HG03342 (cell line): Measurements from ENCODE around the gene KIAA1549.

Source experiments
- ATAC-seq: cut with Tn5 transposase; IDR thresholded peaks from one replicate; pipeline ENCODE4 v1.9.1; 2021; ENCODE audit warnings: mild to moderate bottlenecking, moderate library complexity; ENCODE audit not compliant: unreplicated experiment

Gene KIAA1549

DNA sequence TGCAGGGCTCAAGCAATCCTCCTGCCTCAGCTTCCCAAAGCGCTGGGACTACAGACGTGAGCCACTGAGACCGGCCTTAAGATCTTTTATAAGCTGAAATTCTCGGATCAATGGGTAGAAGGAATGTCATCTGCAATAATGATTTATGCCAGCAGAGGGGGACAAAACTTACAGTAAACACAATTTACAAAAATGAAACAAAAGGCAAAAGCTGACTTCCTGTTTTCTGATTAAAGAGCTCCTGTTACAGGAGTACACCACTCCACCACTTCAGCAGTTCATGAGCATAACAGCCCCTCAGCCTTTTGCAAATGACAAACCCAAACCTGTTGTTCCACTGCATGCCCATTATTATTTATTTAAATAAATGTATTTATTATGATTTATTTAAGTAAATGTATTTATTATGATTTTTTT is 94.7 kb downstream of the KIAA1549 start:
- ATAC-seq: peak; percentile 88

DNA sequence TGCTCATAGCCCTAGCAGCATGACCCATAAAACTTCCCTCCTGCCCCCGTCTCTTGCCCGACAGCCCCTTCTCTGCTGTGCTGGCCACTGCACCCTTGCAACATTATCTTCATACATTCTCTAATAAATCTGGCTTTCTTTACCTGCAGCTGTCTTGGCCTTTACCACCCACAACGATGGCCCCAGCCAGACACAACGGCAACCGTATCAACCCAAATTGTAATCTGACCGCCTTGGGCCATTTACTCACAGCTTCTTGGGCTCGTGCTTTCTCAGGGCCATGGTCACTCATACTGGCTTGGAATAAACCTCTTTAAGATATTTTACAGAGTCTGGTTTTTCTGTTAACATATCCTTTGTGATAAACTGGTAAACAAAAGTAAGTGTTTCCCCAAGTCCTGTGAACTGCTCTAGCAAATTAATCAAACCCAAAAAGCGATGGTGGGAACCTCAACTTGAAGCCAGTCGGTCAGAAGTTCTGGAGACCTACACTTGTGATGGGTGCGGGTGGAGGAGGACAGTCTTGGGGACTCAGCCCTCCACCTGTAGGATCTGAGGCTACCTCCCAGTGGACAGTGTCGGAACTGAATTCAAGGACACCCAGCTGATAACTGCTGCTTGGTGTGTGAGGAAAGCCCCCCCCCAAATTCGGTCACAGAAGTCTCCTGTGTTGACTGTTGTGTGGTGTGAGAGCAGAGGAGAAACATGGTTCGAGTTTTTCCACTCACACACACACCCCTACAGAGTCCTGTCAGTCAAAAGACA is 95.6 kb downstream of the KIAA1549 start:
- ATAC-seq: no peak

DNA sequence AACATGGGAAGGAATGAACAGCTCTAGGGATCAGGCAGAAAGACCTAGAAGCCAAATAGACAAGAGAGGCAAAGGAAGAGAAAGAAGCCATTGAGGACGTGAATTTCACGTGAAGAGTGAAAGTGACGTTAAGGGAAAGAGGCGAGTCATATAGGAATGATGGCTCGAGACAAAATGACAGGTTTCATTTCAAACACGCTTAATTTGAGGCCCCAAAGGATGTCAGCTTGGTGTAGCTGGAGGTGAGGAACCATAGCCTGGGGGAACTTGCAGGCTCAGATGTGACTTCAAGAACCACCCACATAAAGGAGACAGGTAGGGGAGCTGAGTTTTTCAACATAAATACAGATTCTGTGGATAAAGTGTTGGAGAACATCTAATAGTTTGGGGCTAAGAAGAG is 98.9 kb downstream of the KIAA1549 start:
- ATAC-seq: no peak

DNA sequence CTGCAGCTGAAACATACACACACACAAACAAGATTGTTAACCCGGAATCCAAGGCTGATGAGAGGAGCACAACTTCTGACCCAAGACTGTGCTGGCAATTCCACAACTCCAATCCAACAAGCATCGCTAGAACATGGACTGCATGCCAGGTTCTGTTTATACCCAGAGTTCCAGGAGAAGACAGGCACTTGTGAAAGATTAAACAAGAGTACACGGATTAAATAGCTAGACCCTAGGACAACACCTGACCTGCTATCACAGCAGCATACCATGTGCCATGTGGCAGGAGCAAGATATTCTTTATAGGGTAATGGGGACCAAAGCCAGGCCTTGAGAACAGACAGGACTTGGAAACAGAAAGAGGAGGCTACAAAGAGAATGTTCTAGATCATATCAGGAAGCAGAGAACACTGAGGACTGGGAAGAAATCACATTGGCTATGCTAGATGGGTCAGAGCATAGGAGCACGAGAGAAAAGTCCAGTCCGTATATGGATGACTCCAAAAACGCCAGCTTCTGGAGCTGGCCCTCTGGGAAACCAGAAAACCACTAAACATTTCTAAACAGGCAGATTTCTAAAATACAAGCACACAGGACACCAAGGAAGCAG is 99.5 kb downstream of the KIAA1549 start:
- ATAC-seq: no peak

DNA sequence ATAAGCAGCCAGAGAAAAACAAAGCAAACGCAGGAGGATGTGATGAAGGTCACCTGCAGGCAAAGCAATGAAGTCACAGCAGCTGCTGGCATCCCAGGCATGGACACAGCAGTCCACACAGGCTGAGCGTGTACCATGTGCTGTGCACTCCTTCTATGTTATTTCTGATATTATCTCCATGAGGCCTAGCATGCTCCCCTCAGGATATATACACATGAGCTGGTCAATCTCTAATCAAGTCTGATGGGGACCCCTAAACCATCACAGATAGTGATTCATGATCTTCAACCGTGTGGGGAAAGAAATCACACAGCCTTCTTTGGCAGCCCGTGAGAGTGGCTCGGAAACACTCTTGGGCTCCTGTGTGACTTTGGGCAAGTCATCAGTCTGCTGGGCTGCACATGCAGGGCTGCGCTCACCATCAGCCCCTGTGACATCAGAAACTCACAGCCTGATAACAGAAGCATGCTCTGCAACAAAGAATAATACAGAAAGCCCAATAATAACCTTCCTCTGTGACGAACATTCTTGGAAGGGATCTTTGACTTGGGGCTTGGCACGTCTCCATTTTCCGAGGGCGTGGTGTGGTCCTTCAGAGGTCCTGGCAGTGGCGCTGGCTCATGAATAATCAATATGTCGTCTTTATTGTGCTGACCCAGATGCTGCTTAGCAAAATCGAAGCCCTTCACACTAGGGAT is 100.2 kb downstream of the KIAA1549 start:
- no peak for ATAC-seq

DNA sequence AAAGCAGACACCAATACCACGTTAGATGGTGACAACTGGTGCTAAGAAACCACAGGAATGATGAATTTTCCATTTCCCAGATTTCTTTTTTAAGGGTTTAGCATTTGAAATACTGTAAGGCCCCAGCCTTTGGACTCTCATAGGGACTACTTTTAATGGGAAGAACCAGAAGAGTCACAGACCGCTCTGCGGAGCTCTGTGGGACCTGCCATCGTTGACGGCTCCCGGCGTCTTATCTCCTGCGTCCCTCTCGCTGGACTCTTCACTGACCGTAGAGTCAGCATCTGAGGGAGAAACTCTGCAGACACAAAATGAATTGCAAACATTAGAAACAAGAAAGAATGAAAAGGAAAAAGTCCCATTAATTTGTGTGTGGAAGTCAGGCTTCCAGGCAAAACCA is 101.8 kb downstream of the KIAA1549 start:
- no peak for ATAC-seq

DNA sequence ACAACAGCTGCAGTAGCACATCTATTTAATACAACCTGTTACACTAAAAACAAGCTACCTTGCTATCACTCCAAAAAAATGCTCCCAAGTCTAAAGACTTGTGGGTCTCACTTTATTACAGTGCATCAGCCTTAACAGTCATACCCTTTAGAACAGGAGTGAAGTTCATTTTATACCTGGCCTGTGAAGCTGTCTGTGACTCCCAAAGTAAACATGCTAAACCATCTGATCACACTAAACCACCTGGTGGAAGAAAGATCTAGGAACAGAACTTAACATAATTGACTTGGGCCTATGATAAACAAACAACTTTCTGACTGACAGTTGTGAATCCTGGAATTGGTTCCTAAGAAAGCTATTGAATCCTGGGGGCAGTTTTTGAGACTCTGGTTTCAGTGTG is 102.3 kb downstream of the KIAA1549 start:
- ATAC-seq: no peak

DNA sequence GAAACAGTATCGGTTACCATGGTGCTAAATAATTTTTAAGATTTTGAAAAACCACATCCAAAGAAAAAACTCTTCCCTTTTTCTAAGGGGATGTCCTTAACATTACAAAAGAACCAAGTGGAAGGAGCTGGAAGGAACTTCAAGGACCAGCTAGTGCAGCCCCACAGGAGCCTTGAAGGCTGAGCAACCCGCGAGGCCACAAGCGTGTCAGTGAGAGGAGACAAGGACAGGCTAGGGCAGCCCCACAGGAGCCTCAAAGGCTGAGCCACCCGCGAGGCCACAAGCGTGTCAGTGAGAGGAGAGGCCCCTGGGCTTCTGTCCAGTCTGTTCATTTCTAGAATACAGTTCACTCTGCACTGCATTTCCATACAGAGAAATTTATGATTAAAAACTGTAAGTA is 103.1 kb downstream of the KIAA1549 start:
- ATAC-seq: no peak

DNA sequence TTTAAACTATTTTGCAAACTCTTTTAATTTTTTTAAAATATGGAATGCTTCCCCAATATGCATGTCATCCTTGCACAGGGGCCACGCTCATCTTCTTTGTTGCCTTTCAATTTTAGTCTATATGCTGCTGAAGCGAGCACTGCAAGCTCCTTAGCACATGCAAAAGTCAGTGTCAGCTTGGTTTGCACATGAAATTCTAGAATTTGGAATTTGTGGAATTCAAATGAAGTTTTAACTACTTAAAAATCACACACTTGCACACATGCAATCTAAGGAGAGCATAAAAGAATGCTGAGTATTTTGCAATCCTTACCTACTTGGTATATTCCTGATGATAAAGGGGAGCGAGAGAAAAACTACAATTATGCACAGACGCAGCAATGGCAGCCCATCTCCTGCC is 104.9 kb downstream of the KIAA1549 start:
- no peak for ATAC-seq

DNA sequence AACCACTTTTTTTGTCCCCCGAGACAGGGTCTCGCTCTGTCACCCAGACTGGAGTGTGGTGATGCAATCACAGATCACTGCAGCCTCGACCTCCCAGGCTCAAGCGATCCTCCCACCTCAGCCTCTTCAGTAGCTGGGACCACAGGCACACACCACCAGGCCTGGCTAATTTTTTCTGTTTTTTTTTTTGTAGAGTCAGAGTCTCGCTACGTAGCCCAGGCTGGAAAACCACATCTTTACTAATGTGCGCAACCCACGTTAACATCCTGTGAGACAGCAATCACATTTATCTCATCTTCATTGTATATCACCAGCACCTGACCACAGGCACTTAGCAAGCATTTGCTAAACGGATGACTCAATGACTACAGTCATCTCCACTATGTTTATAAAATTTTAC is 105.4 kb downstream of the KIAA1549 start:
- ATAC-seq: no peak

DNA sequence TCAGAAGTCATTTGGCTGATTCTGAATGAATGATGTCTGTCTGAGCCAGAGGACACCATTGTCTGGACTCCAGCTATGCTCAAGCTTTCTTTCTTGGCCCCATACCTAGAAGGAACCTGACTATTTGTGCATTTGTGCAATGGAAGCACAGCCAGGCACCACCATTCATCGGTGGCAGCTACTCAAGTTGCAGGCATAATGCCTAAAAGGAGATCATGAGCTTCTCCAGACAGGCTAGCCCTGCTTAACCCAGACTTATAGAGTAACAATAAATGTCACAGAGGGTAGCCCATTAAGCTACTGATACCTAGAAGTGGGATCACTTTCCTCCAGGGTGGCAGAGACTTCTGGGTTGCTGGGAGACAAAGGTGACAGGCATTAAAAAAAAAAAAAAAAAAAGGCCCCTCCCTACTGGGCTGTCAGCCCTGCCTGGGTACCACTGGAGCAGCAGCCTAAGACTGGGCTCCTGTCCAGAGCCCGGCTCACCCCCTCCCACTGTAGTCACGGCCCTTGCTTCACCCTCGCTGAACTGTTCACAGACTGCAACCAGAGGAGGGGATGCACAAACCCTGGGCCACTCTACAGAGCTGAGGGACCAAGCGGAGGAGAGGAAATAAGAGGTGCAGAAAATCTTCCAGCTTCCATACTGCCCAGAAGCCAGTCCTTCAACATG is 107.8 kb downstream of the KIAA1549 start:
- no peak for ATAC-seq

DNA sequence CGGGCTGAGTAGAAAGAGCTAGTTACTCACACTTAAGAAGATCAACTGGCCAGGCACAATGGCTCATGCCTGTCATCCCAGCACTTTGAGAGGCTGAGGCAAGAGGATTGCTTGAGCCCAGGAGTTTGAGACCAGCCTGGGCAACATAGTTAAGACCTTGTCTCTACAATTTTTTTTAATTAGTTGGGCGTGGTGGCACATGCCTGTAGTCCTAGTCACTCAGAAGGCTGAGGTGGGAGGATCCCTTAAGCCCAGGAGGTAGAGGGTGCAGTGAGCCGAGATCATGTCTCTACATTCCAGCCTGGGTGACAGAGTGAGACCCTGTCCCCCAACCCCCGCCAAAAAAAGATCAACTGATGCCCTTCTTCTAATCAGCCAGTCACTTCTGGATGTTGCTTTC is 108.6 kb downstream of the KIAA1549 start:
- no peak for ATAC-seq

DNA sequence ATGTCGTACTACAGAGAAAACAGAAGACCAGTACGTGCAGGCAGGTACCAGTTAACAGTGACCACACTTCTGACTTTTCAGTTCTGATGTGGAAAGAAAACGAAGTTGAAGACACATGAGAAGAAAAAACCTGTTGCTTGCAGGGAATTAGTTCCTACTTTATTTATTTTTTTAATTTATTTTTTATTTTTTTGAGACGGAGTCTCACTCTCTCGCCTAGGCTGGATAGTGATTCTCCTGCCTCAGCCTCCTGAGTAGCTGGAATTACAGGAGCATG is 109.4 kb downstream of the KIAA1549 start:
- no peak for ATAC-seq

DNA sequence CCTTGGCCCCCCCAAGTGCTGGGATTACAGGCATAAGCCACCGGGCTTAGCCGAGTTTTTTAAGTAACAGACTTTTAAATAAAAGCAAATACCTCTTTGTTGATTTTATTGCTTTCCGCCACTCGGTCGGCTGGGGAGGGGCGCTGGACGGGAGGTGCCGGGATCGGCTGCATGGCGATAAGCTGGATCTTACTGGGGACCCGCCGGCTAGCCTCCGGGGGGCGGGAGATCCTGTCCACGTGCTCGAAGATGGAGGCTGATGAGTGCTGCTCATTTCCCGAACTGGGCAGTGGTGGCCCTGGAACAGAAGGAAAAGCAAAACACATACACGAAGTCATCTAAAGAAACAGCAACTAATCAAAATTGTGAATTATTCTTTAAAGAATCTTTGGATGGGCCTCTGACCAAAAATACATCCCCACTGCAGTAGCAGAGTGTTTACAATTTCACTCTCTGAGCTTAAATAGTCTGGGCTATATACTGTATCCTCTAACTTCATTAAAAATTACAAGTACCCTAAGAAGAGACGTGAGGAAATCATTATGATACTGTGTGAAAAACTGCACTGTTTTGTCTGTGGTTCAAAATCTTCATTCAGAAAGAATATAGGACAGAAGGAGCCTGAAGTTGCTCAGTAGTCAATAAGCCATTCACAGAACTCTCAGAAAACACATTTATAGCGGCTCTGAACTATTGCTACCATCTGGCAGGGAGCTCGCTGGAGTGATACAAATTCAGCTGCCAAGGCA is 110.0 kb downstream of the KIAA1549 start:
- no peak for ATAC-seq

DNA sequence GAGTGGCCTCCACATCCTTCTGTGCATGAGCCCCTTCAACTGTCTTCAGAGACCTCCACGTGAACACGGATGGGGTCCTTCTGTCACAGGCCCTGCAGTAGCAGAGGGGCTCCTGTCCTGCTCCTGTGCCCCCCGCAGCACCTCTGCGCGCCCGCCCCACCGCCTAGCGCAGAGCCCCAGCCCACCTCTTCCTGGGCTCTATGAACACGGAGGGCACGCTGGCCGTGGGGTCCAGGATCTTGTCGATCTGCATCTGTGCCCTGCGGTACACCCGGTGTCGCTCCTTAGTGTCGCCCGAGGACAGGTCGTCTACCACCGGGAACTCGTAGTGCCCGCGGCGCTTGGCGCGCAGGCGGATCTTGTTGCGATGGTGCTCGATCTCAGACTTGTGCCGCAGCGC is 111.8 kb downstream of the KIAA1549 start:
- no peak for ATAC-seq

DNA sequence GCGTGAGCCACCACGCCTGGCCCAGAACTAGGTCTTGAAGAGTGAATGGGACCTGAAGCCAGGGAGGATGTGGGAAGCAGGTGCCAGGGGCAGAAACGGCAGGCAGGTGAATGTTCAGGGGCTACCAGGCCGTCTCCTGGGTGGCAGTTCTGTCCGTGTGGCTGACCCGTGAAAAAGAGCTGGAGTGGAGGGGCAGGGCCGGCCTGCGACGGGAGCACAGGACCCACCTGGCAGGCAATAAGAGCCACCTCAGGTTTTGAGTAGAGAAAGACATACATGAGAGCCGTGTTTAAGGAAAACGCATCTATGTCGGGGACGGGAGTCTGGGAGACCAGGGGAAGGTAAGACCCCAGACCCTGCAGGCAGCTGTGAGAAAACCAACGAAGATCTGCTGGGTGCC is 112.5 kb downstream of the KIAA1549 start:
- no peak for ATAC-seq

DNA sequence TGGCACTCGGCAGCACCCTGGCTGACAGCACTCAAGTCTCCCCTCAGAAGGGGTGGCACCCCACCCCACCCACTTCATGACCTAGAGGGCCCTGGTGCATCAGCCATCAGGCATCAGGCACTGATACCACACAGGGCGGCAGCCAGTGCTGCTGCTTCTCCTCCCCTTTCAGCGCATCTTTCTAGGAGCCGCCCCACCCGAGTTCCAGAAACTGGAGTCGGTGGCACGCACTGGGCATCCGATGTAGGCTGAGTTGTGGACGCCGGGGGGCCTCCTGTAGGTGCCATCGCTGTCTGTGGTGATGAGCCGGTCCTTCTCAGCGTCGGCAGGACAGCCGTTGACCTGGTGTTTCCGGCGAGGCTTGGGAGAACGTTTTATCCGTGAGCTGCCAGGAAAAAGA is 113.4 kb downstream of the KIAA1549 start:
- no peak for ATAC-seq

DNA sequence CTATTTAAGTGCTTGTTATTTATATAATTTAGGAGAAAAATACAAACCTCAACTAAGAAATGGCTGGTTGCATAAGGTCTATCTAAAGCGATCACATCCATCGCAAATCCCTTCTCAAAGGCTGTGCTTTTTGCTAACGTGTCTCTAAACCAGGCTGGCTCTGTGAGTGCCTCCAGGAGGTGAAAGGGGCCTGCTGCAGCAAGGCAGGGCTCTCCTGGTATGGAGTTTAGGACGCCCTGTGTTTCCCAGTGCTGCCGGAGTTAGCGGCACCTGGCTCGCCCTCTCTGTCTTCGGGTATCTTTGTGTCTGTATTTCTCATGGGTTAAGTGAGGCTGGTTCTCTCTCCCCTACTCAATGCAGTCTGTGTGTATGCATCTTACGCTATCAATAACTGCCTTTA is 114.8 kb downstream of the KIAA1549 start:
- ATAC-seq: no peak

DNA sequence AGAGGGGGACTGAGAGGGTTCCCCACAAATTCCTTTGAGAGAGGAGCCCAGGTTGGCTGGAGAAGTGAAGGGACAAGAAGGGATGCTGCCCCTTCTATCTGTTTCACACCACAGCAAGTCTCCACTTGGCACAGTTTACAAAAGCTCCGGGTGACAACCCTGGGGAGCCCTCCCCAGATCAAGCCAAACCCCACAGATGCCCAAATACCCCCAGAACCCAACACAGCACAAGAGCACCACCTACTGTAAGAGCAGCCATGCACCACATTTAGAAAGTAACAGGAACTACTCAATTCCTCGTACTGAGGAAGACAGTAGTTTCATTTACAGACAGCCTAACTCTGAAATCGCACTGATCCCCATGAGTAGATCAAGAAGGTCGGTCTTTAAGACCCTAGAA is 115.3 kb downstream of the KIAA1549 start:
- ATAC-seq: peak; percentile 74

DNA sequence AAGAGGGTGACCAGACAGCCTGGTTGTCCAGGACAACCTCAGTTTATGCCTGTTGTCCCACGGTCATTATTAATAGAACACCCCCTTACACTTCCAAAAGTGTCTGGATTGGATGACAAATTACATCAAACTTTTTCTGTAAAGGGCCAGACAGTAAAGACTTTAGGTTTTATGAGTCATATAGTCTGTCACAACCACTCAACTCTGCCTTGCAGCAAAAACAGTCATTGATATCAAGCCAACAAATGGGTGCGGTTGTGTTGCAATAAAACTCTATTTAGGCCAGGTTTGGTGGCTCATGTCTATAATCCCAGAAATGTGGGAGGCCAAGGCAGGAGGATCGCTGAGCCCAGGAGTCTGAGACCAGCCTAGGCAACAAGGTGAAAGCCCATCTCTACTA is 116.5 kb downstream of the KIAA1549 start:
- no peak for ATAC-seq

DNA sequence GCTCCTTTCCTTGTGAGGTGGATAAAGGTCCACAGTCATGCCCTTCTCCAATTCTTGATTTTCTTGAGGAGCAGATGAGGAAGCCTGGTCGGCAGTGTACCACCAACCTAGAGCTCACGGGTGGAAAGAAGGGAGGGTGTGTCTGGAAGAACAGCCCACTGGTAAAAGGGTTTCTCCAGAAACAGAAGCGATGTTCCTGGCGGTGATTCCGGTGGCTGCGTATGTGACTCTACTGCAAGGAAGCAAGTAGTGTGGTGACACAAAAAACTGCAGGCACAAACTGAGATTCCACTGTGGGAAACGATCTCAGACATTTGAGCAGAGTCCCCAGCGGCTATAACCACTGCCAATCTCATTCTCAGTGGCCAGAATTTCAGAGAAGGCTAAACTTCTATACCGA is 117.3 kb downstream of the KIAA1549 start:
- no peak for ATAC-seq
